ENCODE data around the gene CD79B. TPM values are rescaled to one million over a fixed set of nuclear protein-coding genes. Genes with fewer than 3 reads are reported as not detected.
"Not testable (repeated sequence)": the region's sequence is repeated elsewhere in the genome, so short reads cannot be mapped to it uniquely, and the experiment has no call there.

CD79B gene
- total and polyA plus RNA-seq, 4 donors = 1.8 to 8.7 (median 5.0) TPM

GRCh38 chr17:63881935-63882601, 50.1 kb downstream of the CD79B start, which contains the start of gene GH2:
Gene GH2 (minus strand): TSS chr17:63881944. CDS start chr17:63881801, 143 bp downstream.
- Histone ChIP-seq H3K27ac (ENCODE audit: low read depth in 1 of 2, low read length in 1 of 2) (no peak within 1 kb of the TSS), H3K27me3 (ENCODE audit: control insufficient read depth in 3 of 3, insufficient read depth in 3 of 3, low read length in 2 of 3) (peaks cover 0 to 3% (median 0%) of the 10 kb centered on the region in 3 donors), H3K9me3 (ENCODE audit: control insufficient read depth in 4 of 4, insufficient read depth in 3 of 4, low read length in 3 of 4) (peaks cover 0 to 2% (median 0%) of the 10 kb centered on the region in 4 donors), H3K36me3 (ENCODE audit: control insufficient read depth in 4 of 4, insufficient read depth in 4 of 4, low read length in 4 of 4) (no peaks in the 10 kb centered on the region), H3K9ac (ENCODE audit: insufficient read depth in 1 of 2, low read length in 2 of 2) (no peak within 1 kb of the TSS), H3K4me3 (no peak within 1 kb of the TSS), H3K4me1 (ENCODE audit: control insufficient read depth in 5 of 5, insufficient read depth in 5 of 5, low read length in 5 of 5) (peaks cover 0 to 2% (median 0%) of the 10 kb centered on the region in 5 donors)
- ATAC-seq (ENCODE audit: insufficient read depth, low FRiP score) = no peak
- peak; percentile 14 for TF ChIP-seq CTCF (IDR thresholded peaks at IDR 0.05; ENCODE audit: control extremely low read depth, extremely low read depth)
- DNase-seq = peak; percentile 36 to 47 (median 38)
- 40 to 43% methylated on average over 14 to 15 of the region's 15 CpGs for whole genome bisulfite sequencing, 2 donors

GRCh38 chr17:63881337-63881736, 50.8 kb downstream of the CD79B start:
- H3K27me3 ChIP-seq (ENCODE audit: control insufficient read depth in 3 of 3, insufficient read depth in 3 of 3, low read length in 2 of 3); DNase-seq; H3K27ac ChIP-seq (ENCODE audit: low read depth in 1 of 2, low read length in 1 of 2); H3K9me3 ChIP-seq (ENCODE audit: control insufficient read depth in 4 of 4, insufficient read depth in 3 of 4, low read length in 3 of 4); ATAC-seq (ENCODE audit: insufficient read depth, low FRiP score); H3K4me1 ChIP-seq (ENCODE audit: control insufficient read depth in 5 of 5, insufficient read depth in 5 of 5, low read length in 5 of 5); H3K9ac ChIP-seq (ENCODE audit: insufficient read depth in 1 of 2, low read length in 2 of 2); H3K4me3 ChIP-seq; H3K36me3 ChIP-seq (ENCODE audit: control insufficient read depth in 4 of 4, insufficient read depth in 4 of 4, low read length in 4 of 4): not testable (repeated sequence)
- 69 to 76% methylated on average over 9 to 11 of the region's 11 CpGs for WGBS, 2 donors

- peaks cover 0 to 2% (median 0%) of the 10 kb centered on the region in 5 donors for H3K4me1 ChIP-seq (ENCODE audit: control insufficient read depth in 5 of 5, insufficient read depth in 5 of 5, low read length in 5 of 5)
- no peak overlapping the region for H3K27ac ChIP-seq (ENCODE audit: low read depth in 1 of 2, low read length in 1 of 2)
- ATAC-seq (ENCODE audit: insufficient read depth, low FRiP score) = no peak
- no peak overlapping the region for H3K9ac ChIP-seq (ENCODE audit: insufficient read depth in 1 of 2, low read length in 2 of 2)
- H3K27me3 ChIP-seq (ENCODE audit: control insufficient read depth in 3 of 3, insufficient read depth in 3 of 3, low read length in 2 of 3) = peaks cover 0 to 3% (median 0%) of the 10 kb centered on the region in 3 donors
- DNase-seq = no peak
- no peak overlapping the region for H3K4me3 ChIP-seq
- H3K36me3 ChIP-seq (ENCODE audit: control insufficient read depth in 4 of 4, insufficient read depth in 4 of 4, low read length in 4 of 4) = no peaks in the 10 kb centered on the region
- WGBS, 2 donors = 83 to 87% methylated on average over 12 of the region's 12 CpGs
- TF ChIP-seq CTCF (IDR thresholded peaks at IDR 0.05; ENCODE audit: control extremely low read depth, extremely low read depth) = no peak
- H3K9me3 ChIP-seq (ENCODE audit: control insufficient read depth in 4 of 4, insufficient read depth in 3 of 4, low read length in 3 of 4) = peaks cover 0 to 2% (median 0%) of the 10 kb centered on the region in 4 donors
Measured at GRCh38 chr17:63880706-63881105, 51.4 kb downstream of the CD79B start.

Small RNA genes within 50 kb of the gene (small RNA-seq; reads per million reads assigned to genes)
- gene AC040958.1 (ENCODE audit: low replicate concordance) (not detected), gene AC127029.1 (ENCODE audit: low replicate concordance) (not detected), gene GH1 (ENCODE audit: low replicate concordance) (not detected)

Other genes starting within 250 kb of the CD79B start
- gene LIMD2, start 232.2 kb downstream of the CD79B start, total RNA-seq = 10 to 100 TPM; 30.1 to 30.8 TPM
- gene LIMD2, start 232.2 kb downstream of the CD79B start, polyA plus RNA-seq = 10 to 100 TPM; 26.4 to 69.5 TPM
- 10 to 100 TPM; 33.7 to 48.8 TPM for gene STRADA, start 190.5 kb downstream of the CD79B start, total RNA-seq
- gene STRADA, start 190.5 kb downstream of the CD79B start, polyA plus RNA-seq = 10 to 100 TPM; 20.7 to 23.1 TPM
- 10 to 100 TPM; 86.5 to 89.9 TPM for gene CCDC47, start 158.7 kb downstream of the CD79B start, total RNA-seq
- 10 to 100 TPM; 29.5 to 78.9 TPM for gene CCDC47, start 158.7 kb downstream of the CD79B start, polyA plus RNA-seq
- gene DDX42, start 158.2 kb downstream of the CD79B start, total RNA-seq = 100 to 1,000 TPM in 1 of 2 donors, 10 to 100 TPM in 1; 91.8 to 153 TPM
- gene DDX42, start 158.2 kb downstream of the CD79B start, polyA plus RNA-seq = 10 to 100 TPM; 47.8 to 59.9 TPM
- 100 to 1,000 TPM in 1 of 2 donors, 10 to 100 TPM in 1; 46.1 to 124 TPM for gene PSMC5, start 104.9 kb downstream of the CD79B start, total RNA-seq
- 100 to 1,000 TPM; 154 to 177 TPM for gene PSMC5, start 104.9 kb downstream of the CD79B start, polyA plus RNA-seq
- gene FTSJ3, start 104.7 kb downstream of the CD79B start, total RNA-seq = 10 to 100 TPM; 29.2 to 39.8 TPM
- 10 to 100 TPM; 15.4 to 30.0 TPM for gene FTSJ3, start 104.7 kb downstream of the CD79B start, polyA plus RNA-seq
- gene SMARCD2, start 89.6 kb downstream of the CD79B start, total RNA-seq = 100 to 1,000 TPM in 1 of 2 donors, 10 to 100 TPM in 1; 82.4 to 109 TPM
- gene SMARCD2, start 89.6 kb downstream of the CD79B start, polyA plus RNA-seq = 10 to 100 TPM; 64.9 to 67.7 TPM
- not detected for gene CSH2, start 58.7 kb downstream of the CD79B start, total RNA-seq
- not detected for gene CSH2, start 58.7 kb downstream of the CD79B start, polyA plus RNA-seq
- gene GH2, start 50.4 kb downstream of the CD79B start, total RNA-seq = not detected
- not detected for gene GH2, start 50.4 kb downstream of the CD79B start, polyA plus RNA-seq
- gene CSH1, start 35.8 kb downstream of the CD79B start, total RNA-seq = not detected
- not detected for gene CSH1, start 35.8 kb downstream of the CD79B start, polyA plus RNA-seq
- not detected for gene CSHL1, start 21.1 kb downstream of the CD79B start, total RNA-seq
- not detected for gene CSHL1, start 21.1 kb downstream of the CD79B start, polyA plus RNA-seq
- gene GH1, start 13.5 kb downstream of the CD79B start, total RNA-seq = not detected
- gene GH1, start 13.5 kb downstream of the CD79B start, polyA plus RNA-seq = not detected
- under 1 TPM; 0.31 to 0.49 TPM for gene SCN4A, start 40.6 kb upstream of the CD79B start, total RNA-seq
- under 1 TPM; 0.11 to 0.12 TPM for gene SCN4A, start 40.6 kb upstream of the CD79B start, polyA plus RNA-seq
- 10 to 100 TPM in 1 of 2 donors, 1 to 10 TPM in 1; 8.8 to 36.8 TPM for gene PRR29, start 66.0 kb upstream of the CD79B start, total RNA-seq
- 1 to 10 TPM; 8.0 to 9.3 TPM for gene PRR29, start 66.0 kb upstream of the CD79B start, polyA plus RNA-seq
- gene ICAM2, start 88.3 kb upstream of the CD79B start, total RNA-seq = 10 to 100 TPM; 58.7 to 60.3 TPM
- gene ICAM2, start 88.3 kb upstream of the CD79B start, polyA plus RNA-seq = 10 to 100 TPM; 64.1 to 77.7 TPM
- gene ERN1, start 197.8 kb upstream of the CD79B start, total RNA-seq = 10 to 100 TPM; 23.9 to 34.2 TPM
- 10 to 100 TPM in 1 of 2 donors, 1 to 10 TPM in 1; 8.3 to 14.8 TPM for gene ERN1, start 197.8 kb upstream of the CD79B start, polyA plus RNA-seq